HG03095 (cell line): Measurements from ENCODE around the gene PDE4B.
"Not testable (repeated sequence)": the region's sequence is repeated elsewhere in the genome, so short reads cannot be mapped to it uniquely, and the experiment has no call there.

Source experiments
- ATAC-seq: cut with Tn5 transposase; IDR thresholded peaks from one replicate; pipeline ENCODE4 v1.9.1; 2021; ENCODE audit warnings: moderate library complexity; ENCODE audit not compliant: unreplicated experiment

Gene PDE4B

GRCh38 chr1:65949230-65949626 lies 156.5 kb downstream of the PDE4B start:
- ATAC-seq, result no peak

- ATAC-seq, result no peak
These were observed 157.2 kb downstream of the PDE4B start for GRCh38 chr1:65949933-65950332.

GRCh38 chr1:65952696-65953095 lies 160.0 kb downstream of the PDE4B start:
- no peak for ATAC-seq

- ATAC-seq, result no peak
These were observed 160.5 kb downstream of the PDE4B start for GRCh38 chr1:65953170-65953569.

GRCh38 chr1:65955071-65955470 lies 162.4 kb downstream of the PDE4B start:
- no peak for ATAC-seq

GRCh38 chr1:65955503-65955902 lies 162.8 kb downstream of the PDE4B start:
- no peak for ATAC-seq

- no peak for ATAC-seq
These were observed 166.1 kb downstream of the PDE4B start for GRCh38 chr1:65958561-65959350.

- no peak for ATAC-seq
These were observed 167.3 kb downstream of the PDE4B start for GRCh38 chr1:65959896-65960567.

- no peak for ATAC-seq
These were observed 170.6 kb downstream of the PDE4B start for GRCh38 chr1:65963156-65963888.

GRCh38 chr1:65964123-65964522 lies 171.4 kb downstream of the PDE4B start:
- ATAC-seq, result no peak

GRCh38 chr1:65965112-65965996 lies 172.7 kb downstream of the PDE4B start:
- ATAC-seq, result no peak

- ATAC-seq, result not testable (repeated sequence)
These were observed 174.8 kb downstream of the PDE4B start for GRCh38 chr1:65967492-65967891.

GRCh38 chr1:65971547-65971946 lies 178.9 kb downstream of the PDE4B start:
- no peak for ATAC-seq

GRCh38 chr1:65975708-65976107 lies 183.0 kb downstream of the PDE4B start:
- ATAC-seq, result no peak

- no peak for ATAC-seq
These were observed 186.7 kb downstream of the PDE4B start for GRCh38 chr1:65979136-65980044.

GRCh38 chr1:65980237-65980636 lies 187.5 kb downstream of the PDE4B start:
- no peak for ATAC-seq

- no peak for ATAC-seq
These were observed 190.8 kb downstream of the PDE4B start for GRCh38 chr1:65983500-65983899.

GRCh38 chr1:65985393-65986066 lies 192.8 kb downstream of the PDE4B start:
- ATAC-seq, result no peak

GRCh38 chr1:65986146-65986545 lies 193.5 kb downstream of the PDE4B start:
- ATAC-seq, result no peak
